ENCODE results near the gene KCNS3.
A peak's percentile ranks its signal among the peaks of the same experiment; 100 is the strongest.

KCNS3 gene

DNA sequence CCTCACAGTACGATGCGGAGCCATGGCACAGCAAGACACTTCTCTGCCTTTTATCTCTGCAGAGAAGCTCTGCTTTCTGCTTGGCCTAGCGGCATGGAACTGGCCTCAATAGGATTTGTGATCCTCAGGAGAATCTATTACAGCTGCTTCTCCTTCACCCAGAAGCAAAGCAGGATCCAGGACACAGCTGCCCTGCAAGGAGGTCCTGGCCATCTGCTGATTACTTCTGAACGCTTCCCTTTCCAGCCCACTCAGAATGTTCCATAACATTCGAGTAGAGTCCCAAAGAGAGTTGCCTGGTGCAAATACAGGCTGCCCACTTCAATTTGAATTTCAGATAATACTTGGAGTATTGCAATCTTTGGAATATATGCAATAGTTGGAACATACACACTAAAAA lies 29.2 kb upstream of the KCNS3 start:
- TF ChIP-seq POLR2AphosphoS5 (IDR thresholded peaks at IDR 0.05; ENCODE audit: low read depth, low read length) = no peak
- no peak for TF ChIP-seq TAF1 (IDR thresholded peaks at IDR 0.05; ENCODE audit: low read depth, low read length)
- TF ChIP-seq POLR2A (IDR thresholded peaks at IDR 0.05; ENCODE audit: low read depth, low read length) = no peak
- no peak for TF ChIP-seq POU2F2 (IDR thresholded peaks at IDR 0.05; ENCODE audit: low read depth, low read length)
- TF ChIP-seq PAX5 (IDR thresholded peaks at IDR 0.05; ENCODE audit: insufficient read depth, low read length, severe bottlenecking) = no peak
- no peak for TF ChIP-seq SPI1 (IDR thresholded peaks at IDR 0.05; ENCODE audit: low read depth, low read length)
- FAIRE-seq (no peak), DNase-seq (ENCODE audit: insufficient read length, low spot score) (no peak)

DNA sequence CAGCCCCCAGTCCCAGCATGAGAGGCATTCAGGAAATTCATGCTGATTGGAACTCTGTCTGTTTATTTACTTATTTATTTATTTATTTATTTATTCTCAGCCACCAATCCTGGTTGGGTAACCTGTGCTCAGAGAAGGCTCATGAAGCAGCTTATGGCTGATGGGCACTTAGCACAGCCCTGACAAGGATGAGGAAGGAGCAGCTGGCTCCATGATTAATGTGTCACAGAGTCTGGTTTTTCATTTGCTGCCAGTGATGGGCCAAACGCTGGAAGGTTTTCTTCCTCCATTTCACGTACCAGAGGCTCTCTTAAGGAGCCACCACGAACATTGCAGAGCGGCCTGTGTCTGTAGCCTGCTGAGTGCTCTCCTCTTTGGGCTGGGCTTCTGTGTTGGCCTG lies 28.3 kb upstream of the KCNS3 start:
- no peak for DNase-seq (ENCODE audit: insufficient read length, low spot score)
- TF ChIP-seq POU2F2 (IDR thresholded peaks at IDR 0.05; ENCODE audit: low read depth, low read length) = no peak
- TF ChIP-seq PAX5 (IDR thresholded peaks at IDR 0.05; ENCODE audit: insufficient read depth, low read length, severe bottlenecking) = no peak
- no peak for TF ChIP-seq POLR2A (IDR thresholded peaks at IDR 0.05; ENCODE audit: low read depth, low read length)
- no peak for TF ChIP-seq TAF1 (IDR thresholded peaks at IDR 0.05; ENCODE audit: low read depth, low read length)
- no peak for TF ChIP-seq POLR2AphosphoS5 (IDR thresholded peaks at IDR 0.05; ENCODE audit: low read depth, low read length)
- no peak for TF ChIP-seq SPI1 (IDR thresholded peaks at IDR 0.05; ENCODE audit: low read depth, low read length)
- FAIRE-seq = no peak

DNA sequence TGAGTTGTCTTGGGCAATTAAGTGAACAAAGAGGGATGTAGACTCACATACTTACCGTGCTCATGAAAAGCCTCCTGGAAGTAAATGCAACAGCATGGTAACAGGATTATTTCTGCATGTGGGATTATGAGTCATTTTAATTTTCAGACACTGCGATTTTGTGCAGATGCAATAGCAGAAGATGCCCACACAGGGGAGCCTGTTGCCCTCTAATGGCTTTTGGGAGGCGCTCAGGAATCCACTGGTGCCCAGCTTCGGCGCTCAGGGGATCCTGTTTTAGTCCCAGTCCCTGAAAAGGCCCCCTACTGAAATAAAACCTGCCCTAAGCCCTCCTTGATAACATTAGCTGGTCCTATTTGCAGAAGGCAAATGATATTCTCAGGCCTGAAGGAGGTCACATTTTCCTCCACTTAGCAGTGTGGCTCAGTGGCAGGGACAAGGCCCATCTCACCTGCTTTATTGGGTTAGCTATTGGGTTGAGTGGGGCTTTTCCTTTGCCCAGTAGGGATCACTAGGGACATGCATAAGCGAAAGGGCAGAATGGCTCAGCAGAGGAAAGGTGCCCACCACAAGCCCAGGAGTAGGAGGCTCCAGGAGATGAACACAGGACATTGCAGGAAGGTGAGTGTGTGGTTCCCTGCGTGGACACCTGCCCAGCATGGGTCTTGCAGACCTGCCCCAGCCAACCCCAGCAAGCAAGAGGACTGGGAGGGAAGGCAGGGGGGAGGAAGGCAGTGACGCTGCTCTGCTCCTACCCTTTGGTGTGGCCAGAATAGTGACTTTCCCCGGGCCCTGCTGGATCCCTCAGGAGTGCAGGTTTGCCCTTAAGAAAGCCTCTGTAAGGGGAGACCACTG lies 26.5 kb upstream of the KCNS3 start:
- FAIRE-seq = peak; percentile 50
- TF ChIP-seq POLR2AphosphoS5 (IDR thresholded peaks at IDR 0.05; ENCODE audit: low read depth, low read length) (no peak), POLR2A (IDR thresholded peaks at IDR 0.05; ENCODE audit: low read depth, low read length) (no peak), POU2F2 (IDR thresholded peaks at IDR 0.05; ENCODE audit: low read depth, low read length) (no peak), TAF1 (IDR thresholded peaks at IDR 0.05; ENCODE audit: low read depth, low read length) (no peak)
- peak; percentile 56 for DNase-seq (ENCODE audit: insufficient read length, low spot score)

GRCh38 chr2:17853799-17854198 lies 24.7 kb upstream of the KCNS3 start:
- TF ChIP-seq SPI1 (IDR thresholded peaks at IDR 0.05; ENCODE audit: low read depth, low read length) = no peak
- TF ChIP-seq TAF1 (IDR thresholded peaks at IDR 0.05; ENCODE audit: low read depth, low read length) = no peak
- TF ChIP-seq POLR2A (IDR thresholded peaks at IDR 0.05; ENCODE audit: low read depth, low read length) = no peak
- TF ChIP-seq PAX5 (IDR thresholded peaks at IDR 0.05; ENCODE audit: insufficient read depth, low read length, severe bottlenecking) = no peak
- no peak for TF ChIP-seq POU2F2 (IDR thresholded peaks at IDR 0.05; ENCODE audit: low read depth, low read length)
- TF ChIP-seq POLR2AphosphoS5 (IDR thresholded peaks at IDR 0.05; ENCODE audit: low read depth, low read length) = no peak

GRCh38 chr2:17857021-17857420 lies 21.4 kb upstream of the KCNS3 start:
- DNase-seq (ENCODE audit: insufficient read length, low spot score) = no peak
- no peak for TF ChIP-seq SPI1 (IDR thresholded peaks at IDR 0.05; ENCODE audit: low read depth, low read length)
- TF ChIP-seq TAF1 (IDR thresholded peaks at IDR 0.05; ENCODE audit: low read depth, low read length) = no peak
- TF ChIP-seq POLR2A (IDR thresholded peaks at IDR 0.05; ENCODE audit: low read depth, low read length) = no peak
- no peak for TF ChIP-seq POLR2AphosphoS5 (IDR thresholded peaks at IDR 0.05; ENCODE audit: low read depth, low read length)
- TF ChIP-seq PAX5 (IDR thresholded peaks at IDR 0.05; ENCODE audit: insufficient read depth, low read length, severe bottlenecking) = no peak
- TF ChIP-seq POU2F2 (IDR thresholded peaks at IDR 0.05; ENCODE audit: low read depth, low read length) = no peak
- no peak for FAIRE-seq

More at GRCh38 chr2:17853799-17854198, 24.7 kb upstream of the KCNS3 start:
- DNase-seq (ENCODE audit: insufficient read length, low spot score) (no peak), FAIRE-seq (no peak)

DNA sequence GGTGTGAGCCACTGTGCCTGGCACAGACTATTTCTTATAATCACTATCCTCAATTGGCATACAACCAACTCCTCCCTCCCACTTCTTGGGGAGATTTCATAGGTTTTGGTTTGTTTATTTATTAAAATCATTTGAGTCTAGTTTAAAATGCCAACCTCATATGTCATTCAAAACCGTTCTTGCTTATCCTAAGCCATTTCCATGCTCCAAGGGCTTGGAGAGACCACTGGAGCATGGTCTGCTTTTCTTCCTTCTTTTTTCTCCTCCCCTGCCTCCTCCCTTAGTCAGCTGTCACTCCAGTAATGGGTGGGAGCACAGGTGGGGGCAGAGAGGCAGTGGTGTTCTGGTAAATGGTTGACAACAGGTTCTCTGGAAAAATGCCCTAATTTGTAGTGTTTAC lies 20.4 kb upstream of the KCNS3 start:
- DNase-seq (ENCODE audit: insufficient read length, low spot score) (no peak), FAIRE-seq (no peak)
- TF ChIP-seq PAX5 (IDR thresholded peaks at IDR 0.05; ENCODE audit: insufficient read depth, low read length, severe bottlenecking) (no peak), TAF1 (IDR thresholded peaks at IDR 0.05; ENCODE audit: low read depth, low read length) (no peak), SPI1 (IDR thresholded peaks at IDR 0.05; ENCODE audit: low read depth, low read length) (no peak), POU2F2 (IDR thresholded peaks at IDR 0.05; ENCODE audit: low read depth, low read length) (no peak), POLR2AphosphoS5 (IDR thresholded peaks at IDR 0.05; ENCODE audit: low read depth, low read length) (no peak), POLR2A (IDR thresholded peaks at IDR 0.05; ENCODE audit: low read depth, low read length) (no peak)

DNA sequence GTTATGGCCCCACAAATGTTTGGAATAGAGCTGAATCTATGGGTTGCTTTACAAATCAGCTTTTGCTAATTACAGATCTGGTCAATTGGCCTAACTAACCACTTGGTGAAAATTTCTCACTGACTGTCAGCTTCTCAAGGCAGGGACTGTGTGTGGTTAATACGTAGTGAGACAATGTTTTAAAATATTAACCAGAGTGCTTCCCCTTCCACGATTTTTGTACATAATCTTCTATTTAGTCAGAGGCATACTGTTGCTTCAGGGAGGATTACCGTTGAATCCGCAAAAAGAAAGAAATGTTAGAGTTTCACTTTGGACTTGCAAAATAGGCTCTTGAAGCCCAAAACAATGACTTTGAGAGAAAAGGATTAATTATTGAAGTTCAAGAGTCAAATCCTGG lies 14.9 kb upstream of the KCNS3 start:
- DNase-seq (ENCODE audit: insufficient read length, low spot score) (no peak), FAIRE-seq (no peak)
- TF ChIP-seq SPI1 (IDR thresholded peaks at IDR 0.05; ENCODE audit: low read depth, low read length) (no peak), POU2F2 (IDR thresholded peaks at IDR 0.05; ENCODE audit: low read depth, low read length) (no peak), POLR2AphosphoS5 (IDR thresholded peaks at IDR 0.05; ENCODE audit: low read depth, low read length) (no peak), TAF1 (IDR thresholded peaks at IDR 0.05; ENCODE audit: low read depth, low read length) (no peak), PAX5 (IDR thresholded peaks at IDR 0.05; ENCODE audit: insufficient read depth, low read length, severe bottlenecking) (no peak), POLR2A (IDR thresholded peaks at IDR 0.05; ENCODE audit: low read depth, low read length) (no peak)

GRCh38 chr2:17864676-17865075 lies 13.8 kb upstream of the KCNS3 start:
- FAIRE-seq (no peak), DNase-seq (ENCODE audit: insufficient read length, low spot score) (no peak)
- TF ChIP-seq PAX5 (IDR thresholded peaks at IDR 0.05; ENCODE audit: insufficient read depth, low read length, severe bottlenecking) (no peak), POLR2AphosphoS5 (IDR thresholded peaks at IDR 0.05; ENCODE audit: low read depth, low read length) (no peak), TAF1 (IDR thresholded peaks at IDR 0.05; ENCODE audit: low read depth, low read length) (no peak), POU2F2 (IDR thresholded peaks at IDR 0.05; ENCODE audit: low read depth, low read length) (no peak), POLR2A (IDR thresholded peaks at IDR 0.05; ENCODE audit: low read depth, low read length) (no peak), SPI1 (IDR thresholded peaks at IDR 0.05; ENCODE audit: low read depth, low read length) (no peak)

- no peak for FAIRE-seq
Measured at GRCh38 chr2:17867133-17867532, 11.3 kb upstream of the KCNS3 start.

More at GRCh38 chr2:17867133-17867532, 11.3 kb upstream of the KCNS3 start:
- TF ChIP-seq POU2F2 (IDR thresholded peaks at IDR 0.05; ENCODE audit: low read depth, low read length) = no peak
- no peak for TF ChIP-seq POLR2AphosphoS5 (IDR thresholded peaks at IDR 0.05; ENCODE audit: low read depth, low read length)
- no peak for TF ChIP-seq POLR2A (IDR thresholded peaks at IDR 0.05; ENCODE audit: low read depth, low read length)
- no peak for TF ChIP-seq PAX5 (IDR thresholded peaks at IDR 0.05; ENCODE audit: insufficient read depth, low read length, severe bottlenecking)
- TF ChIP-seq TAF1 (IDR thresholded peaks at IDR 0.05; ENCODE audit: low read depth, low read length) = no peak
- no peak for TF ChIP-seq SPI1 (IDR thresholded peaks at IDR 0.05; ENCODE audit: low read depth, low read length)
- no peak for DNase-seq (ENCODE audit: insufficient read length, low spot score)

All from GM12891 (cell line).